ENCODE measurements around the gene FAM171A2.

The FAM171A2 gene

DNA sequence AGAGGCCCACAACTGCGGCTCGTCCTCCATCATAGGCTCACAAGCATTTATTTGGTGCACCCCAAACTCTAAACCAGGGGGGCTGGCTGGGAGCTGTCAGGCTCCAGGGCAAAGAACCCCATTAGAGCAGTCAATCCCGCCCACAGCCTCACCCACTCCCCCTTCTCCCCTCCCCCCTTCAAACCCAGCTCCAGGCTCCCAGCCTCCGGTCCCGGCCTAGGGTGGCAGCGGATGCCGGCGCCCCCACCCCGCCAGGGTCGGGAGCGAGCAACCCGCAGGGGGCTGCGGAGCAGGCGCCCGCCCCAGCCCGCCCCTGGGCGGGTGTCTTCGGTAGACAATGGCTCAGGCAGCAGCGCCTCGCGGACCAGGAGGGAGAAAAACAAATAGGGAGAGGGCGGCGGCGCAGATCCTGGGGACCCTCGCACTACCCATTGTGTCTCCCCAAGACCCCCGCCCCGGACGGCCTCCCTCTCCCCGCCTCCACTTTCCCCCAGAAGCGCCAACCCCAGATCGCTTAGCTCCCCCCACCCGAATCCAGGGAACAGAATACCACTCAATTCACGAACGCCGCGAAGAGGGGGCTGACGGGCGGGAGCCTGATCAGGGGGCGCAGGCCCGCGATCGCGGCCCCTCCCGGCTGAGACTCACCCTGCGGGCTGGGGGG, 572 bp downstream of the FAM171A2 start:
- H3K27ac ChIP-seq: peak overlapping the region; percentile 27; the same call in 1 of the 2 replicates
- no peak for TF ChIP-seq ZFX (IDR thresholded peaks at IDR 0.05; ENCODE audit: borderline replicate concordance)
- TF ChIP-seq, protein P1, sequence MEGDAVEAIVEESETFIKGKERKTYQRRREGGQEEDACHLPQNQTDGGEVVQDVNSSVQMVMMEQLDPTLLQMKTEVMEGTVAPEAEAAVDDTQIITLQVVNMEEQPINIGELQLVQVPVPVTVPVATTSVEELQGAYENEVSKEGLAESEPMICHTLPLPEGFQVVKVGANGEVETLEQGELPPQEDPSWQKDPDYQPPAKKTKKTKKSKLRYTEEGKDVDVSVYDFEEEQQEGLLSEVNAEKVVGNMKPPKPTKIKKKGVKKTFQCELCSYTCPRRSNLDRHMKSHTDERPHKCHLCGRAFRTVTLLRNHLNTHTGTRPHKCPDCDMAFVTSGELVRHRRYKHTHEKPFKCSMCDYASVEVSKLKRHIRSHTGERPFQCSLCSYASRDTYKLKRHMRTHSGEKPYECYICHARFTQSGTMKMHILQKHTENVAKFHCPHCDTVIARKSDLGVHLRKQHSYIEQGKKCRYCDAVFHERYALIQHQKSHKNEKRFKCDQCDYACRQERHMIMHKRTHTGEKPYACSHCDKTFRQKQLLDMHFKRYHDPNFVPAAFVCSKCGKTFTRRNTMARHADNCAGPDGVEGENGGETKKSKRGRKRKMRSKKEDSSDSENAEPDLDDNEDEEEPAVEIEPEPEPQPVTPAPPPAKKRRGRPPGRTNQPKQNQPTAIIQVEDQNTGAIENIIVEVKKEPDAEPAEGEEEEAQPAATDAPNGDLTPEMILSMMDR (IDR thresholded peaks at IDR 0.05): no peak

- TF ChIP-seq, protein P1 (IDR thresholded peaks at IDR 0.05): no peak
- no peak for TF ChIP-seq ZFX (IDR thresholded peaks at IDR 0.05; ENCODE audit: borderline replicate concordance)
- no peak overlapping the region for H3K27ac ChIP-seq
These were observed 1.1 kb downstream of the FAM171A2 start for GRCh38 chr17:44362459-44362948.

DNA sequence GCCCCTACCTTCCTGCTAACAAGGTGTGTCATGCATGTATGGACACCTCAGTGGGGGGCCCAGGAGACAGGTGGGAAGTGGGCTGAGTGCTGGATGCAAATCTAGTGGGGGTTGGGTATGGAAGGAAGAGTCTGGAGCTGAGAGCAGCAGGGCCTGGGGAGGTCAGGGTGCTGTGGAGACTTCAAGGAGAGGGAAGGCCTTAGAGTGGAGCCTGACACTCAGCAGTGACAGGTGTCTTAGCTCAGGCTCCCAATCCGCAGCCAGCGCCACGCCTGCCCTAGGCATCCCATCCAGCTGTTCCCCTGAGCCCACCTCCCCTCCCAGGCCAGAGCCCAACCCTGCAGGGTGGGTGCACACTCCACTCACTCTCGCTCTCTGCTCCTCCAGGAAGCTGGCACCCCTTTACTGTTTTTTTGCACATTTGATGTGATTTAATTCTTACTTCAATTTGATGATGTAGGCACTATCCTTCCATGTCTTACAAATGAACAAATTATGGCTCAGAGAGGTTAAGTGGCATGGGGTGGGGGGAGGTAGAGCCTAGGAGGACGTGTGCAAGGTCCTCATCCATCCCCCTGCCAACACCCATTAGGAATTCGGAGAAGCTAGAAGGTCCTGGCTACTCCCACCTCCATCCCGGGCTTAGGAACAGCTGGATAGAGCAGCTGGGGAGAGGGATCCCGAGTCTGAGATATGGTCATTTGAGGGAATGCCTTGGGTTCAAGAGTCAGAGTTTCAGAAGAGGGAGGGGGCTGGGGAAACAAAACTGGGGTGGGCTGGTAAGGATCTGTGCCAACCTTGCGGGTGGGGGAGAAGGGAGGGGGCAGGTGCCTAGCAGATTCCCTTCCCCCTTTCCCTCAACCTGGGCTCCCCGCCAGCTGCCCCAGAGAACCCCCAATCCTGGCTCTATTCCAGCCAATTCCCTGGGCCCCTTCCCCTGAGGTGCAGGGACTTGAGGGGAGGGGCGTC, 2.1 kb downstream of the FAM171A2 start:
- H3K27ac ChIP-seq: no peak overlapping the region
- no peak for TF ChIP-seq ZFX (IDR thresholded peaks at IDR 0.05; ENCODE audit: borderline replicate concordance)
- TF ChIP-seq, protein P1 (IDR thresholded peaks at IDR 0.05): no peak

DNA sequence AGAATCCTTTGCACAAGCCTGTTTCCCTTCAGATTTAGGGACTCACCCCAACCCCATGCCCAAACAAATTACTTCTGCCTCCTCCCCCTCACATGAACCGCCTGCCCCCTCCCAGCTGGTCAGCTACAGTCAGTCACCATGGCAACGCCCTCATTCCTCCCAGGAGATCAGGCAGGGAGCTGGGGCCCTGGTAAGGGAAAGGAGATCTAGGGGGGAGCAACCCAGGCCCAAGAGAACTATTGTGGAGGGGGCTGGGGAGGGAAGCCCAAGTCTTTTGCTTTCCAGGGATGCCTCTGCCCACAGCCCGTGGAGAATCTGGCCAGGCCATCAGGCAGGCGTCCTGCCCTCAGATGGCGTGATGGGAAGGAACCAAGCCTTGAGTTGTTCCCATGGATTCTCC, 2.8 kb downstream of the FAM171A2 start:
- H3K27ac ChIP-seq: no peak overlapping the region
- no peak for TF ChIP-seq ZFX (IDR thresholded peaks at IDR 0.05; ENCODE audit: borderline replicate concordance)
- TF ChIP-seq, protein P1 (IDR thresholded peaks at IDR 0.05): no peak

- H3K27ac ChIP-seq: no peak overlapping the region
- TF ChIP-seq ZFX (IDR thresholded peaks at IDR 0.05; ENCODE audit: borderline replicate concordance): no peak
- TF ChIP-seq, protein P1 (IDR thresholded peaks at IDR 0.05): no peak
These were observed 3.5 kb downstream of the FAM171A2 start for GRCh38 chr17:44360144-44360533.

DNA sequence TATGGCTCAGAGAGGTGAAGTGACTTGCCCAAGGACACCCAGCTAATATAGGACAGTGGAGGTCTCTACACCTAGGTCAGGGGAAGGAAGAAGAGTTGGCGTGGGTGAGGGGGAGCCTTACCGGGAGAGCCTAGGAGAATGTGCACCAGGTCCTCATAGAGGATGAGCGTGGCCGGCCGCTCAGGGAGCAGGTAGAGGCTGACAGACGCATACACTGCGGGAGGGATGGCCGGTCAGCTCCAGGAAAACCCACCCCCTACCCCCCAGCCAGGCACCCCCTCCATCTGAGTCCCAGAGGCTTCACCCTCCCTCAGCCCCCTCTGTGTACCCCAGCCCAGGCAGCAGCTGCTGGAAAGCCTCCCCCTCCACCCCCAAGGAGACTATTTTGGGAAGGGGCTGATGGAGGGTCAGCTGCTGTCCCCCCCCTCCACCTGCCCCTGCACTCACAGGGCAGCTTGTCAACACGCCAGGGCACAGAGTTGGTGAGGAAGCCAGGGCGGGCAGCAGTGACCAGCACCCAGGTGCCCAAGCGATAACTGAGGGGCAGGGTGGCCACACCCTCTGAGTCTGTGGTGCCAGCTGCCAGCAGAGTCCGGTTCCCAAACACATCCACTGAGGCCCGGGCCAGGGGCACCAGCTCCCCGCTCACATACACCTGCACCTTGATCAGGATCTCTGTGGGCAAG, 4.1 kb downstream of the FAM171A2 start:
- no peak for TF ChIP-seq ZFX (IDR thresholded peaks at IDR 0.05; ENCODE audit: borderline replicate concordance)
- TF ChIP-seq, protein P1 (IDR thresholded peaks at IDR 0.05): no peak
- no peak overlapping the region for H3K27ac ChIP-seq
